NB4 (cell line): Measurements from ENCODE around the gene AHRR.
"Not testable (repeated sequence)": the region's sequence is repeated elsewhere in the genome, so short reads cannot be mapped to it uniquely, and the experiment has no call there.

Experiments
- DNase-seq: peaks from one replicate; pipeline ENCODE4 v3.0.0; 2010; ENCODE audit warnings: low read depth
- H3K4me3 ChIP-seq: one replicate; pipeline ENCODE4 v1.5.1; 2011; ENCODE audit warnings: mild to moderate bottlenecking, low read depth, low read length, moderate library complexity
- MYC ChIP-seq: IDR thresholded peaks from 2 replicates; pipeline ENCODE4 v1.6.1; 2011; ENCODE audit warnings: low read depth, low read length
- POLR2A ChIP-seq: IDR thresholded peaks from 2 replicates; pipeline ENCODE4 v1.6.1; 2011; ENCODE audit warnings: mild to moderate bottlenecking; ENCODE audit not compliant: insufficient read length; ENCODE audit errors: extremely low read depth
- TF ChIP-seq, protein P1 (sequence below): IDR thresholded peaks from 2 replicates; pipeline ENCODE4 v1.6.1; 2011; ENCODE audit warnings: low read depth, low read length
- TF ChIP-seq, protein P2 (sequence below): IDR thresholded peaks from one replicate; pipeline ENCODE4 v1.5.1; 2012; ENCODE audit warnings: low read depth, low read length

AHRR gene

GRCh38 chr5:321230-321725 lies at the start of gene AHRR:
TSS of gene AHRR (plus strand) at chr5:321714. CDS start at chr5:343903, 22,189 bp downstream.
- TF ChIP-seq POLR2A = no peak
- TF ChIP-seq, protein P1, sequence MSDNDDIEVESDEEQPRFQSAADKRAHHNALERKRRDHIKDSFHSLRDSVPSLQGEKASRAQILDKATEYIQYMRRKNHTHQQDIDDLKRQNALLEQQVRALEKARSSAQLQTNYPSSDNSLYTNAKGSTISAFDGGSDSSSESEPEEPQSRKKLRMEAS = no peak
- TF ChIP-seq, protein P2, sequence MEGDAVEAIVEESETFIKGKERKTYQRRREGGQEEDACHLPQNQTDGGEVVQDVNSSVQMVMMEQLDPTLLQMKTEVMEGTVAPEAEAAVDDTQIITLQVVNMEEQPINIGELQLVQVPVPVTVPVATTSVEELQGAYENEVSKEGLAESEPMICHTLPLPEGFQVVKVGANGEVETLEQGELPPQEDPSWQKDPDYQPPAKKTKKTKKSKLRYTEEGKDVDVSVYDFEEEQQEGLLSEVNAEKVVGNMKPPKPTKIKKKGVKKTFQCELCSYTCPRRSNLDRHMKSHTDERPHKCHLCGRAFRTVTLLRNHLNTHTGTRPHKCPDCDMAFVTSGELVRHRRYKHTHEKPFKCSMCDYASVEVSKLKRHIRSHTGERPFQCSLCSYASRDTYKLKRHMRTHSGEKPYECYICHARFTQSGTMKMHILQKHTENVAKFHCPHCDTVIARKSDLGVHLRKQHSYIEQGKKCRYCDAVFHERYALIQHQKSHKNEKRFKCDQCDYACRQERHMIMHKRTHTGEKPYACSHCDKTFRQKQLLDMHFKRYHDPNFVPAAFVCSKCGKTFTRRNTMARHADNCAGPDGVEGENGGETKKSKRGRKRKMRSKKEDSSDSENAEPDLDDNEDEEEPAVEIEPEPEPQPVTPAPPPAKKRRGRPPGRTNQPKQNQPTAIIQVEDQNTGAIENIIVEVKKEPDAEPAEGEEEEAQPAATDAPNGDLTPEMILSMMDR = peak; percentile 28
- no peak for TF ChIP-seq MYC
- peak; percentile 83 for DNase-seq
- peak within 1 kb of the TSS; percentile 57 for H3K4me3 ChIP-seq

- H3K4me3 ChIP-seq = peak overlapping the region; percentile 67
- not testable (repeated sequence) for DNase-seq
These were observed 49.7 kb upstream of the AHRR start for GRCh38 chr5:271828-272167.

GRCh38 chr5:273091-273490 lies 48.4 kb upstream of the AHRR start:
- H3K4me3 ChIP-seq = peak overlapping the region; percentile 66
- not testable (repeated sequence) for DNase-seq

DNA sequence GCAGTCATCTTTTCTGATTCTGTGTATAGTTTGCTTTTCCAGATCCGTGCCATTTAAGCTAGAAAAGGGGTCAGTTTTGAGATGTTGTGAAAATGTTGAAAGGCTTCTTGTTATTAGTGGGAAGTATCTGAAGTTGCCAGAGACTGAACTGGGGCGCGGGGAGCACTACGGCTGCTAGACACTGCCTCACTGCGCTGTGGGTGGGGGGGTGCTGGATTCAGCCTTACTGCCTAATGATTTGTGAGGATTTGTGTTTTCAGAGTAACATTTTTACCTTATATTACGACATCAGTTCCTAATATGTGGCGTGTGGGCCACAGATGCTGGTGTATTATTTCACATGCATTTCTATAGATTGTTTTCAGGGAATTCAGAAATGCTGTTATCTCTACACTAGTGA lies 48.0 kb upstream of the AHRR start:
- peak overlapping the region; percentile 66 for H3K4me3 ChIP-seq
- not testable (repeated sequence) for DNase-seq

DNA sequence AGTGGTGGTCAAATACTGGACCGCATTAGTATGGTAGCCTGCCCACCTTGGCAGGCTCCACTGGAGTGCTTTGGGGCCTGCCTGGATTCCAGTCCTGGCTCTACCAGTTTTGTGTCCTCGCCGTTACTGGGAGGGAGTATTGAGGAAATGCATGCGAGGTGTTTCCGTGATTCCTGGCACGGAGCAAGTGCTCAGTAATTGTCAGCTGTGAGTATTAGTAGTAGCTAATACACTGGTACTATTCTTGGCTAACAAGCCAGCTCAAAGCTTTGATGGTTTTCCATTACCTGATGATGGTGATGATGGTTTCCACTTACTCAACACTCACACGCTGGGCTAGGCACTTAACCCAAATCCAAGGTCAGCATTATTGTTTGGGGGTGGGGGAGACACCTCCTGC lies 47.2 kb upstream of the AHRR start:
- peak overlapping the region; percentile 6 for H3K4me3 ChIP-seq
- DNase-seq = not testable (repeated sequence)

DNA sequence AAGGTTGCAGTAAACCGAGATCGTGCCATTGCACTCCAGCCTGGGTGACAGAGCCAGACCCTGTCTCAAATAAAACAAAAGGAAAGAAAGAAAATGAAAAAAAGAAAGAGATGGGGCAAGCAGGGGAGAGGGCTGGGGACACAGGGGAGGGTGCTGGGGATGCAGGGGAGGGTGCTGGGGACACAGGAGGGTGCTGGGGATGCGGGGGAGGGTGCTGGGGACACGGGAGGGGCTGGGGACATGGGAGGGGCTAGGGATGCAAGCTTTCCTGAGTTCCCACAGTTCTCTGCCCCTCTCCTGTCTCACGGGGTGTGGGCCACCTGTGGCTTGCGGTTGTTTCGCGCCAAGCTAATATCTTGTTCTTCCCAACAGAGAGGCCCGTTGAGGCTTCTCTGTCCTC lies 42.9 kb upstream of the AHRR start:
- TF ChIP-seq POLR2A (no peak), MYC (no peak)
- TF ChIP-seq, protein P2 = no peak
- TF ChIP-seq, protein P1 = no peak
- no peak for DNase-seq
- no peak overlapping the region for H3K4me3 ChIP-seq

DNA sequence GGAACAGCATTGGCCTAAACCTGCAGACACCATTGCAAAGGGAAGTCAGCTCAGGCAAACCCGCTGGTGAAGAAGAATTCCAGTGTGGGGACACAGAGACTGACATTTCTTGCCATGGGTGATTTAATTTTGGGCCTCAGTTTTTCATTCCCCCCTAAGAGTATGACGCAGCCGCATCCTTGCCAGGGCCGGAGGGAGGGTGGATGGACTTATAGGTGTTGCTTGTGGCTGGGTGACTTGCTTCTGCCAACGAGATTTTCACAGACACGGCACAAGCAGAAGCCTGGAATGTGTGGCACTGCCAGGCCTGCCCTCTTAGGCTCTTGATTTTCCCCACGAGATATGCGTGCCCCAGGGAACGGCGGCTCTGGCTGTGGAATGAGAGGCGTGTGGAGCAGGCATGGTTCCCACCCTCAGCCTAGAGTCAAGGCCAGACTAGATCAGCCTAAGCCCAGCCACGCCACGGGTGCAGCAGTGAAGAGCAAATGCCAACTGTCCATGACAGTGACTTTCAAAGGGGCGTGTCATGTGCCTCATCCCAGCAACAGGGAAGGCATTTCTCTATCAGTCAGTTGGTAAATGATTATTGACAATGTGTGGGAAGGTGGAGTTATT lies 42.4 kb upstream of the AHRR start:
- DNase-seq, H3K4me3 ChIP-seq: not testable (repeated sequence)

GRCh38 chr5:285991-286557 lies 35.4 kb upstream of the AHRR start:
- H3K4me3 ChIP-seq = no peak overlapping the region
- TF ChIP-seq, protein P2 = no peak
- no peak for TF ChIP-seq POLR2A
- no peak for TF ChIP-seq MYC
- TF ChIP-seq, protein P1 = no peak
- DNase-seq = no peak

GRCh38 chr5:290200-290599 lies 31.3 kb upstream of the AHRR start:
- DNase-seq, H3K4me3 ChIP-seq: not testable (repeated sequence)

- not testable (repeated sequence) for H3K4me3 ChIP-seq, DNase-seq
These were observed 30.2 kb upstream of the AHRR start for GRCh38 chr5:291345-291744.

GRCh38 chr5:294788-295187 lies 26.7 kb upstream of the AHRR start:
- H3K4me3 ChIP-seq, DNase-seq: not testable (repeated sequence)

DNA sequence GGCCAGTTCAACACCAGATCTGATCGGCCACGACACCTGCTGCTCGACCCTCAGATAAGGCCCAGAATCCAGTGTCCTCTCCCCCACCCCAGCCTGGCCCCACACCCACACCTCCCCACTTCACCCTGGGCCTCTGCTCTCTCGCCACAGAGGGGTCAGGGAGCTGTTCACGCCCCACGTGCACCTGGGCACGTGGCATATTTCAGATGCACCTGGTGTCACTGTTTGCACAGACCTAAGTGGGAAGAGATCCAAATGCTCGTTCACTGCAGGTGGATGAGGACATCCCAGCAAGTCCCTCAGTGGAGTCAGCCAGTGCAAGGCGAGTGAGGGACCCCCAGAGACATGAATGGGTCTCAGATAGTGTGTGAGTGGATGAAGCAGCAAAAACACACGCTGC lies 25.3 kb upstream of the AHRR start:
- H3K4me3 ChIP-seq, DNase-seq: not testable (repeated sequence)
